ENCODE data around the gene UCK1.

Gene UCK1

DNA sequence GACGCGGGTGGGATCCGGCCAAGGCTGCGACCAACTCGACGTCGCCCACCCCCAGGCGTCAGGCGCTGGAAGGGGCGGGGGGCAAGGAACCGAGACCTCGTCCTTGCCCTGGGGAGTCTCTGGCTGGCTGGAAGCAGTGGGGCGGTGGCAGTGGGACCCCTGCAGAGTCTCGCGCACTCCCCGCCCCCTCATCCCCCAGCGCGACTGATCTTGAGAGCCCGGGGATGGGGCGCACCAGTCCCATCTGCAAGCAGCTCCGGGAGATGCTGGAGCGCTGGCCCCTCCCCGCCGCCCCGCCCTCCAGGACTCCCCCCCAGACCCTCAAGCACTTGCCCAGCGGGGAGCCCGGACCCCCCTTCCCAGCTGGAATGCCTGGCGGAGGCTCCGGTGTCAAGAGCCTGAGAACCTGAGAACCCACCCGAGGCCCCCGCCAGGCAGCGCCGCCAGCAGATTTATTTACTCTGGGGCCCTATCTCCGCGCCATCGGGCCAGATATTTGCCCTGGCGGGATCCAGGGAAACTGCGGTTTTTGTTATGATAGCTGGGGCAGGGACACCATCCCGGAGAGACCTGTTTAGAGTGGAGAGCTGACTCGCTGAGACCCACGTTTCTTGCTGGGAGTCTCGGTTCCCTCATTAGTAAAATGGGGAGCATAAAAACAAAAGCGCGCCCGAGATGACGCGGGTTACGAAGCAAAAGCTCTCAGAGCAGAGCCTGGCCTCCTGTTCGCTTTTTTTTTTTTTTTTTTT lies 15.4 kb upstream of the UCK1 start:
- Histone ChIP-seq H3K27ac (ENCODE audit: low read depth, low read length, poor library complexity, severe bottlenecking) (no peak overlapping the region), H3F3A (ENCODE audit: insufficient read depth, low read length) (no peaks in the 10 kb centered on the region), H3K27me3 (ENCODE audit: insufficient read depth, low read length) (no peaks in the 10 kb centered on the region), H3K36me3 (ENCODE audit: insufficient read depth, low read length) (no peaks in the 10 kb centered on the region), H2AFZ (ENCODE audit: low read length) (no peak overlapping the region), H4K20me1 (ENCODE audit: insufficient read depth, low read length) (no peaks in the 10 kb centered on the region), H3K4me2 (ENCODE audit: low read length) (no peak overlapping the region), H3K9me3 (ENCODE audit: low read length) (peaks cover 5% of the 10 kb centered on the region), H3K9ac (ENCODE audit: low read length) (no peak overlapping the region), H3K4me3 (ENCODE audit: low read depth, low read length, poor library complexity, severe bottlenecking) (no peak overlapping the region), H3K9me2 (ENCODE audit: low read depth, low read length) (no peaks in the 10 kb centered on the region), H3K4me1 (ENCODE audit: insufficient read depth, low read length, severe bottlenecking) (no peaks in the 10 kb centered on the region), H3K79me2 (ENCODE audit: insufficient read depth, low read length) (no peaks in the 10 kb centered on the region)
- TF ChIP-seq, protein P1, sequence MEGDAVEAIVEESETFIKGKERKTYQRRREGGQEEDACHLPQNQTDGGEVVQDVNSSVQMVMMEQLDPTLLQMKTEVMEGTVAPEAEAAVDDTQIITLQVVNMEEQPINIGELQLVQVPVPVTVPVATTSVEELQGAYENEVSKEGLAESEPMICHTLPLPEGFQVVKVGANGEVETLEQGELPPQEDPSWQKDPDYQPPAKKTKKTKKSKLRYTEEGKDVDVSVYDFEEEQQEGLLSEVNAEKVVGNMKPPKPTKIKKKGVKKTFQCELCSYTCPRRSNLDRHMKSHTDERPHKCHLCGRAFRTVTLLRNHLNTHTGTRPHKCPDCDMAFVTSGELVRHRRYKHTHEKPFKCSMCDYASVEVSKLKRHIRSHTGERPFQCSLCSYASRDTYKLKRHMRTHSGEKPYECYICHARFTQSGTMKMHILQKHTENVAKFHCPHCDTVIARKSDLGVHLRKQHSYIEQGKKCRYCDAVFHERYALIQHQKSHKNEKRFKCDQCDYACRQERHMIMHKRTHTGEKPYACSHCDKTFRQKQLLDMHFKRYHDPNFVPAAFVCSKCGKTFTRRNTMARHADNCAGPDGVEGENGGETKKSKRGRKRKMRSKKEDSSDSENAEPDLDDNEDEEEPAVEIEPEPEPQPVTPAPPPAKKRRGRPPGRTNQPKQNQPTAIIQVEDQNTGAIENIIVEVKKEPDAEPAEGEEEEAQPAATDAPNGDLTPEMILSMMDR (IDR thresholded peaks at IDR 0.05; ENCODE audit: low read length): no peak
- TF ChIP-seq EZH2 (IDR thresholded peaks at IDR 0.05; ENCODE audit: borderline replicate concordance, low read length): no peak

DNA sequence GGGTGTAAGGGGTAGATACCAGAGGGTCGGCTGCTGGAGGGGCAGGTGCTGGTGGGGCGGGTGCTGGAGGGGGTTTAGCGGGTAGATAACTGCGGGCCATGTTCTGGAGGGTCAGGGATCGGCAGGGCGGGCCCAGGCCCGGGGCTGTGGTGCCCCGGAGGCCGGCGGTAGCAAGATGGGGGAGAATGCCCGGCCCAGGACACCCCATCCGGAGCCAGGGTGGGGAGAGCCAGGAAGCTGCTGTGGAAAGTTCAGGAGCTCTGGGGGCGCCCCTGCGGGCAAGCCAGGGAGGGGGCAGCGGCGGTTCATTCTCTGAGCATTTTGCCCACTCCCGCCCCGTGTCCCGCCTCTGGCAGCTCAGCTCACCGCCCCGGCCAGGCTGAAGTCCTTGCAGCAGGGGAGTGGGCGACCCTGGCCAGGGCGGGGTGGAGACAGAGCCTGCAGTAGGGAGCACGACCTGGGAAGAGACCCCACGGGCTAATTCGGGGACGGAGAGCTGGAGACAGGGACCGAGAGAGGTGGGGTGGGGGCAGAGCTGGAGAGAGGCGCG lies 14.8 kb upstream of the UCK1 start:
- no peak overlapping the region for H3K27ac ChIP-seq (ENCODE audit: low read depth, low read length, poor library complexity, severe bottlenecking)
- H3K4me2 ChIP-seq (ENCODE audit: low read length): no peak overlapping the region
- H3K9me3 ChIP-seq (ENCODE audit: low read length): peaks cover 5% of the 10 kb centered on the region
- H3F3A ChIP-seq (ENCODE audit: insufficient read depth, low read length): no peaks in the 10 kb centered on the region
- TF ChIP-seq, protein P1 (IDR thresholded peaks at IDR 0.05; ENCODE audit: low read length): no peak
- TF ChIP-seq EZH2 (IDR thresholded peaks at IDR 0.05; ENCODE audit: borderline replicate concordance, low read length): no peak
- no peaks in the 10 kb centered on the region for H3K36me3 ChIP-seq (ENCODE audit: insufficient read depth, low read length)
- H3K9ac ChIP-seq (ENCODE audit: low read length): no peak overlapping the region
- no peaks in the 10 kb centered on the region for H3K4me1 ChIP-seq (ENCODE audit: insufficient read depth, low read length, severe bottlenecking)
- no peaks in the 10 kb centered on the region for H3K9me2 ChIP-seq (ENCODE audit: low read depth, low read length)
- H4K20me1 ChIP-seq (ENCODE audit: insufficient read depth, low read length): no peaks in the 10 kb centered on the region
- no peaks in the 10 kb centered on the region for H3K27me3 ChIP-seq (ENCODE audit: insufficient read depth, low read length)
- no peak overlapping the region for H2AFZ ChIP-seq (ENCODE audit: low read length)
- no peak overlapping the region for H3K4me3 ChIP-seq (ENCODE audit: low read depth, low read length, poor library complexity, severe bottlenecking)
- no peaks in the 10 kb centered on the region for H3K79me2 ChIP-seq (ENCODE audit: insufficient read depth, low read length)

DNA sequence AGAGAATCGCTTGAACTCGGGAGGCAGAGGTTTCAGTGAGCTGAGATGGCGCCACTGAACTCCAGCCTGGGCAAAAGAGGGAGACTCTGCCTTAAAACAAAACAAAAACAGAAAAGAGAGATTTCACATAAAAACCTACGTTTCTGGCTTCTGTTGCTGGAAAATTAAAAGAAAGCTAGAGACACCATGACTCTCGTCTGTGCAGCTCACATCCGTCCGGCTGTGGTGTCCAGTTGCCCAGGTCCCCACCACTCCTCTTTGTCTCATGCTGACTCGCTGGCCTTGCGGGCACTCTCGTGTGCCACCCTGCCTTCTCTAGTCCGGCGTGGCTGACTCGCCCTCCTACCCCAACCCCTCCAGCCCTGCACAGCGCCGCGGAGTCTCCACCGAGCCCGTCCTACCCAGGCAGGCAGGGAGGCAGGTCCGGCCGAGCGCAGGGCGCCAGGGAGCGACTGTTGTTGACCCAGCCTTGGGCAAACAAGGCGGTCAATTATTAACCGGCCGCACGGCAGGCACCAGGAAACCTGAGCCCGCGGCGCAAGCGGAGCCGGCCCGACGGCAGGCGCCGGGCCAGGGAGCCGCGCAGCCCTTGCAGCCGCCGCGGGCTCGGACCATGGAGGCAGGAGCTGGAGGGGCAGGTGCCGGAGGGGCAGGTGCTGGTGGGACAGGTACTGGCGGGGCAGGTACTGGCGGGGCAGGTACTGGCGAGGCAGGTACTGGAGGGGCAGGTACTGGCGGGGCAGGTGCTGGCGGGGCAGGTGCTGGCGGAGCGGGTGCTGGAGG lies 14.1 kb upstream of the UCK1 start, which contains the start of gene PRRT1B:
Gene PRRT1B (plus strand): TSS at position 521 of the 783 bp plus-strand sequence. CDS start 93 bp downstream, at position 614.
- Histone ChIP-seq H3K4me2 (ENCODE audit: low read length) (no peak within 1 kb of the TSS), H3K9ac (ENCODE audit: low read length) (no peak within 1 kb of the TSS), H3K27ac (ENCODE audit: low read depth, low read length, poor library complexity, severe bottlenecking) (no peak within 1 kb of the TSS), H3K9me2 (ENCODE audit: low read depth, low read length) (no peaks in the 10 kb centered on the region), H3K79me2 (ENCODE audit: insufficient read depth, low read length) (no peaks in the 10 kb centered on the region), H3K36me3 (ENCODE audit: insufficient read depth, low read length) (no peaks in the 10 kb centered on the region), H4K20me1 (ENCODE audit: insufficient read depth, low read length) (no peaks in the 10 kb centered on the region), H3K4me3 (ENCODE audit: low read depth, low read length, poor library complexity, severe bottlenecking) (no peak within 1 kb of the TSS), H3K9me3 (ENCODE audit: low read length) (peaks cover 5% of the 10 kb centered on the region), H3K4me1 (ENCODE audit: insufficient read depth, low read length, severe bottlenecking) (no peaks in the 10 kb centered on the region), H3F3A (ENCODE audit: insufficient read depth, low read length) (no peaks in the 10 kb centered on the region), H2AFZ (ENCODE audit: low read length) (no peak within 1 kb of the TSS), H3K27me3 (ENCODE audit: insufficient read depth, low read length) (no peaks in the 10 kb centered on the region)
- no peak for TF ChIP-seq EZH2 (IDR thresholded peaks at IDR 0.05; ENCODE audit: borderline replicate concordance, low read length)
- TF ChIP-seq, protein P1 (IDR thresholded peaks at IDR 0.05; ENCODE audit: low read length): no peak
